Stimulated activated memory B cell treated with anti-CD40 and anti-IgM and Interleukin-4, amounts not matched to agents 10 μg/mL and 1 μg/mL and 100 μg/mL, for 72 hours (primary cell): ENCODE results near the gene THRB.

Experiments
- ATAC-seq: fragments of 150-1000 bp; cut with Tn5 transposase; 2 replicates; pipeline ENCODE4 v1.10.0; 2021
- H3K27ac Mint-ChIP-seq: one replicate; pipeline ENCODE4 v1.8.0; 2022; ENCODE audit warnings: mild to moderate bottlenecking, mixed read lengths
- H3K27me3 Mint-ChIP-seq: one replicate; pipeline ENCODE4 v1.8.0; 2022; ENCODE audit warnings: mixed read lengths
- H3K36me3 Mint-ChIP-seq: one replicate; pipeline ENCODE4 v1.8.0; 2022; ENCODE audit warnings: mixed read lengths
- H3K4me1 Mint-ChIP-seq: one replicate; pipeline ENCODE4 v1.8.0; 2022; ENCODE audit warnings: mixed read lengths
- H3K4me3 Mint-ChIP-seq: one replicate; pipeline ENCODE4 v1.8.0; 2022; ENCODE audit warnings: mild to moderate bottlenecking, moderate library complexity, mixed read lengths
- H3K9me3 Mint-ChIP-seq: one replicate; pipeline ENCODE4 v1.8.0; 2022; ENCODE audit warnings: mixed read lengths

The THRB gene

DNA sequence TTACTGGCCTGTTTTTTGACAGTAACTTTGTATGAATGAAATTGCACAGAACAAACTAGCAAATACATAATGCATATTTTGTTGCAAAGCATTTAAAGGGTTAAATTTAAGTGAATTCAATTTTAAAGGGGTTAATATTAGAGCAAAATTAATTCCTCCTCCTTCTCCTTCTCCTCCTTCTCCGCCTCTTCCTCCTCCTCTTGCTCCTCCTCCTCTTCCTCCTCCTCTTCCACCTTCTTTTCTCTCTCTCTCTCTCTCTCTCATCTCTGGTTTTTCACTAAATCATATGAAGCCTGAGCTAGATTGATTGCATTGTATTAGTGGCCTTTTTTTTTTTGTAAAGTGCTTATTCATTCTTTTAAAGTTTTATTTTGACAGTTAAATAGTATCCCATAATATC lies 154.5 kb downstream of the THRB start:
- Mint-ChIP-seq H3K36me3 (no peaks in the 10 kb centered on the region), H3K27me3 (no peaks in the 10 kb centered on the region), H3K4me1 (no peaks in the 10 kb centered on the region), H3K9me3 (no peaks in the 10 kb centered on the region), H3K4me3 (no peak overlapping the region), H3K27ac (no peak overlapping the region)
- no peak for ATAC-seq

DNA sequence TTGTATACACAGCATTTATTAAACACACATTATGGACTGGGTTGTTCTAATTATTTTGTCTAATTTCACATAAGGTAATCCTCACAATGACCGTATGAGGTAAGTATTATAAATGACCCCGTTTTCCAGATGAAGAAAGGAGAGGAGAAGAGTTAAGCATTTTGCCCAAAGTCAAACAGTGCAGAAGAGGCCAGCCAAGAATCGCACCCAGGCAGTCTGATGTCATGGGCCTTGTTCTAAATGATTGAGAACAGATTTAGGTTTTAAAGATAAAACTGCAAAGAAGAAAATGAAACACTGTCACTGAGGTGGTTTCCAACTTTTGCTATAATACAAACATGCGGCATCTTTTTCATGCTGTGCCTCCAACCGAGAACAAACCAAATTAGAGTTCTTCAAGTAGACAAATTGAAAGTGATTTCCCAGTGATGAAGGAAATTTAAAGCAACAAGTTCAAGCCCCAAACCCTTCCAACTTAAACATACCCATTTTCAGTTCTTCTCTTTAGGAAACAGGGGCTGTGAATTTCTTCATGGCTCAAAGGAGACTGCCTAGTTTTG lies 155.3 kb downstream of the THRB start:
- Mint-ChIP-seq H3K9me3 (no peaks in the 10 kb centered on the region), H3K4me1 (no peaks in the 10 kb centered on the region), H3K27me3 (no peaks in the 10 kb centered on the region), H3K36me3 (no peaks in the 10 kb centered on the region), H3K4me3 (no peak overlapping the region), H3K27ac (no peak overlapping the region)
- no peak for ATAC-seq

- no peak overlapping the region for H3K4me3 Mint-ChIP-seq
- H3K9me3 Mint-ChIP-seq = no peaks in the 10 kb centered on the region
- no peak overlapping the region for H3K27ac Mint-ChIP-seq
- ATAC-seq = no peak
- no peaks in the 10 kb centered on the region for H3K4me1 Mint-ChIP-seq
- no peaks in the 10 kb centered on the region for H3K27me3 Mint-ChIP-seq
- H3K36me3 Mint-ChIP-seq = no peaks in the 10 kb centered on the region
These were observed 156.1 kb downstream of the THRB start for GRCh38 chr3:24338409-24339130.

- Mint-ChIP-seq H3K27ac (no peak overlapping the region), H3K27me3 (no peaks in the 10 kb centered on the region), H3K4me3 (no peak overlapping the region), H3K4me1 (no peaks in the 10 kb centered on the region), H3K36me3 (no peaks in the 10 kb centered on the region), H3K9me3 (no peaks in the 10 kb centered on the region)
- ATAC-seq = no peak
These were observed 158.5 kb downstream of the THRB start for GRCh38 chr3:24336101-24336500.

- Mint-ChIP-seq H3K27me3 (no peaks in the 10 kb centered on the region), H3K4me1 (no peaks in the 10 kb centered on the region), H3K36me3 (no peaks in the 10 kb centered on the region), H3K27ac (no peak overlapping the region), H3K4me3 (no peak overlapping the region), H3K9me3 (no peaks in the 10 kb centered on the region)
- ATAC-seq = no peak
These were observed 162.6 kb downstream of the THRB start for GRCh38 chr3:24332092-24332491.

DNA sequence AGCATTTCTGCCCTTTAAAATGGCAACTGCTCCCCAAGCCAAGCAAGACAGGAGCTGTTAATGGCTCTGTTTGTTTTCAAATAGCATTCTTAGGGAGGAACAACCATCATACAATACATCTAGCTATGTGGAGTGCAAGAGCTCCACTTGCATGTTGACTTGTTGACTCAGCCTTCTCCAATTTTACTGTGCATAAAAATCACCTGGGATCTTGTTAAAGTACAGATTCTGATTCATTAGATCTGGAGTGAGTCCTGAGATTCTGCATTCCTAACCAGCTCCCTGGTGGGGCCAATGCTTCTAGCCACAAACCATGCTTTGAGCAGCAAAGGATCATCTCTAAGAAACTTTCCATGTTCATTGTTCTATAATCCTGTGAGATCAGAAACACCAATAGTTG lies 171.4 kb downstream of the THRB start:
- ATAC-seq = no peak
- Mint-ChIP-seq H3K27me3 (no peaks in the 10 kb centered on the region), H3K27ac (no peak overlapping the region), H3K9me3 (no peaks in the 10 kb centered on the region), H3K4me3 (no peak overlapping the region), H3K36me3 (no peaks in the 10 kb centered on the region), H3K4me1 (no peaks in the 10 kb centered on the region)

GRCh38 chr3:24320601-24321000 lies 174.0 kb downstream of the THRB start:
- Mint-ChIP-seq H3K4me3 (no peak overlapping the region), H3K27me3 (no peaks in the 10 kb centered on the region), H3K36me3 (no peaks in the 10 kb centered on the region), H3K27ac (no peak overlapping the region), H3K4me1 (no peaks in the 10 kb centered on the region), H3K9me3 (peaks cover 2% of the 10 kb centered on the region)
- ATAC-seq = no peak

- no peak overlapping the region for H3K27ac Mint-ChIP-seq
- no peak for ATAC-seq
- no peaks in the 10 kb centered on the region for H3K36me3 Mint-ChIP-seq
- peaks cover 2% of the 10 kb centered on the region for H3K9me3 Mint-ChIP-seq
- H3K4me3 Mint-ChIP-seq = no peak overlapping the region
- H3K4me1 Mint-ChIP-seq = no peaks in the 10 kb centered on the region
- peaks cover 9% of the 10 kb centered on the region for H3K27me3 Mint-ChIP-seq
These were observed 175.9 kb downstream of the THRB start for GRCh38 chr3:24318677-24319287.

- Mint-ChIP-seq H3K27me3 (peaks cover 17% of the 10 kb centered on the region), H3K9me3 (peaks cover 2% of the 10 kb centered on the region), H3K4me1 (no peaks in the 10 kb centered on the region), H3K36me3 (no peaks in the 10 kb centered on the region), H3K27ac (no peak overlapping the region), H3K4me3 (no peak overlapping the region)
- no peak for ATAC-seq
These were observed 177.7 kb downstream of the THRB start for GRCh38 chr3:24316887-24317383.

DNA sequence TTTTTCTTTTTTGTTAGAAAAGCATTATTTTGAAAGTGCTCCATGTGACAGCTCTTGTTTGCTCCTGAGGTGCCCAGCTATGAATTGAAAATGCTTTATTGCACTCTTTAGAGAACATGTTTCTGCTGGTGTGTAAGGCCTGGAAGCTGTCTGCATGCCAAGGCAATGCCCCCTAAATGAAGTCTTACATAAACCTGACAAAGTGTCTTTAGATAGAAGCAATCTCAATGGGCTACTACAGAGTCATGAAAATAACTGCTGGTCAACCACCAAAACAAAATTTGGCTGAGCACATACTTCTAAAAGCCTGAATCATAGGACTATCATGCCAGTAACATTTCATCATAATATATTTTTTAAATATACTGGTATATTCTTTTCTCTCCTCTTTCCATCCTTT lies 178.7 kb downstream of the THRB start:
- Mint-ChIP-seq H3K4me3 (no peak overlapping the region), H3K36me3 (no peaks in the 10 kb centered on the region), H3K4me1 (no peaks in the 10 kb centered on the region), H3K27ac (no peak overlapping the region), H3K9me3 (peaks cover 2% of the 10 kb centered on the region), H3K27me3 (peaks cover 17% of the 10 kb centered on the region)
- no peak for ATAC-seq

DNA sequence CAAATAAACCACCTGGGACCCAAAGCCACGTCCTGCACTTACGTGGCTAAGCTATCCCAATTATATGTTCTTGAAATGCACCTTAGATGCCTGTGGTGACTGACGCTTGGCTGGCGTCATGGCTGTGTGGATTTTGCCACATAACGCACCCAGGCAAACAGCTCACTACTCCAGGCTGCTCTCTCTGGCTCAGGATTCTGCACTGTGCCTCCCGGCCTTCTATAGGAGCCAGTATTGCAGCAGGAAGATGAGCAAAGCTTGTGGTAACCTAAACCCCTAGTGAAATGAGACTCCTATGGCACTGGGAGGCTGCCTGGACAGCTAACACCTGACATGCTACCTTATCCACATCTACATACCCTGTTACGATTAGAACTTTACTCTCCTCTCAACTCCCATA lies 179.3 kb downstream of the THRB start:
- Mint-ChIP-seq H3K27me3 (peaks cover 17% of the 10 kb centered on the region), H3K9me3 (peaks cover 2% of the 10 kb centered on the region), H3K4me3 (no peak overlapping the region), H3K36me3 (no peaks in the 10 kb centered on the region), H3K4me1 (no peaks in the 10 kb centered on the region), H3K27ac (no peak overlapping the region)
- no peak for ATAC-seq

DNA sequence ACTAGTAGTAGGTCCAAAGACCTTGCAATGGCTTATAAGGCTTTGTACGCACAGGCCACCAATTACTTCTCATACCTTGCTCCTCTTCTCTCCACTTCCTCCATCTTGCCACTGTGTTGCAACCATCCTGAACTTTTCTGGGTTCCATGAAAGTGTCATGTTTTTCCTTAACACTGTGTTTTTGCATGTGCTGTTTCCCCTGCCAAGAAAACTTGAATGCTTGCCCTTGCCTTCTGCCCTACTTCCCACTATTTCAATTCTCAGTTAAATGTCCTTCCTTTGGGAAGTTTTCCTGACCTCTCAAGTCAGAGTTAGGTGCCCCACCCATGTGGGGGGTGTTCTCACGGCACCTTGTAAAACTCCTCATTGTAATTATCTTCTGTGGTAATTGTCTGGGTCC lies 182.8 kb downstream of the THRB start:
- no peaks in the 10 kb centered on the region for H3K9me3 Mint-ChIP-seq
- ATAC-seq = no peak
- H3K4me3 Mint-ChIP-seq = no peak overlapping the region
- H3K27me3 Mint-ChIP-seq = peaks cover 17% of the 10 kb centered on the region
- H3K36me3 Mint-ChIP-seq = no peaks in the 10 kb centered on the region
- H3K27ac Mint-ChIP-seq = no peak overlapping the region
- H3K4me1 Mint-ChIP-seq = no peaks in the 10 kb centered on the region

DNA sequence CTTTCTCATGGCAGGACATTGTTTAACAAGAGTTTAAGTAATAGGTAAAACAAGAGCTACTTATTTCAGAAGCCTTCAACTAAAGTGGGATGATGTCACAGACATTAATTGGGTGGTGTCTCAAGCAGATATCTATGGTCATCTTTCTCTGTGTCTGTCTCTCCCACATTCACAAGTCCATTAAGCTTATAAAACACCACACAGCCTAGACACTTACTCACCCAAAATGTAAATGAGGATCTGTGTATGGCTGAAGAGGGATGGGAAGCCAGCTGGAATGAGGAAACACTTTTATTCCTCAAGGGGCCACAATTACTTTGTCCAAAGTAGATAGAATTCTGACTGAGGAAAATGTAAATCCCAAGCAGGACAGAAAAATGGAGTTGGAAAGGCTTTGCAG lies 183.8 kb downstream of the THRB start:
- Mint-ChIP-seq H3K9me3 (no peaks in the 10 kb centered on the region), H3K36me3 (no peaks in the 10 kb centered on the region), H3K4me1 (no peaks in the 10 kb centered on the region), H3K4me3 (no peak overlapping the region), H3K27me3 (peaks cover 17% of the 10 kb centered on the region), H3K27ac (no peak overlapping the region)
- no peak for ATAC-seq

- Mint-ChIP-seq H3K4me1 (no peaks in the 10 kb centered on the region), H3K27ac (no peak overlapping the region), H3K9me3 (no peaks in the 10 kb centered on the region), H3K36me3 (no peaks in the 10 kb centered on the region), H3K4me3 (no peak overlapping the region), H3K27me3 (no peaks in the 10 kb centered on the region)
- no peak for ATAC-seq
These were observed 188.1 kb downstream of the THRB start for GRCh38 chr3:24306518-24306917.

DNA sequence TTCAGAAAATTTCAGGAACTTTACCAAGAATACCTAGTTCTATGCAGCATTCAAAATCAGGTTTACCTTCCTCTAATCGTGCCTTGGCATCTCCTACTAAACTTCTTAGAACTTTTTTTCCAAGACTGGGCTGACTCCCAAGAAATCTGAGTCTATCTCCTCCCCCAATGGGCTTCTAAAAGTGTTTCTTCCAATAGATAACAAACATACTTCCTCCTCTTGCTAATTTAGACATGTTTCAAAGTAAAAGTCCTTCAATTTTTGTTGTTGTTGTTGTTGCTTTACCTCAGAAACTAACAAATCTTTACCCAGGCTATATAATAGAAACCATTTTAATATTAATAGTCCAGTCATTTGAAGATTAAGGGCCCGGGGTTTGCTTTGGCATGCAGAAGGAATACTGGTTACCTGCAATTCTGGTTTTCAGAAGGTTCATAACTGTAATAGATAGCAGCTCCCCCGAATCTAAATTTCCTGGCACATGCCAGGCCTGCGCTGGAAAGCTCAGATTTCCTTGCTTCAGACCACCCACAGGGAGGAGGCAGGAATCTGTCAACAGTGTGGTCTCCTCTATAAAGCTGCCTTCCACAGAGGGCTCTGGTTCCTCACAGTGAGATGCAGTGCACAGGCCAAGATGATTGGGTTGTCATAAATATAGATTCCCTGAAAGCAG lies 188.7 kb downstream of the THRB start:
- Mint-ChIP-seq H3K27ac (no peak overlapping the region), H3K4me1 (no peaks in the 10 kb centered on the region), H3K9me3 (no peaks in the 10 kb centered on the region), H3K36me3 (no peaks in the 10 kb centered on the region), H3K27me3 (no peaks in the 10 kb centered on the region), H3K4me3 (no peak overlapping the region)
- ATAC-seq = no peak
